ENCODE measurements around the gene NXNL2. TPM values are rescaled to one million over a fixed set of nuclear protein-coding genes. Genes with fewer than 3 reads are reported as not detected.

The NXNL2 gene
- total RNA-seq, 2 donors from 2014 or later, result 3.9 TPM; not detected in 1

GRCh38 chr9:88571419-88571818 lies 36.4 kb downstream of the NXNL2 start:
- intact Hi-C loops (cut with DNase I), result no loop called here
- WGBS, 2 donors, result 75 to 81% methylated on average over 3 to 5 of the region's 5 CpGs
- no peak overlapping the region for H3K27ac ChIP-seq
- no peak for TF ChIP-seq POLR2A (IDR thresholded peaks at IDR 0.05)
- TF ChIP-seq CTCF (IDR thresholded peaks at IDR 0.05), result no peak
- H3K4me3 ChIP-seq, result no peak overlapping the region
- H3K4me1 ChIP-seq, result no peaks in the 10 kb centered on the region
- DNase-seq (no peak), ATAC-seq (no peak)
- H3K27me3 ChIP-seq, result no peaks in the 10 kb centered on the region
- no peaks in the 10 kb centered on the region for H3K9me3 ChIP-seq
- H3K36me3 ChIP-seq (replicated peaks in 1 of 2; ENCODE audit: insufficient read depth in 1 of 2, low read depth in 2 of 2), result no peaks in the 10 kb centered on the region

GRCh38 chr9:88572684-88573083 lies 37.7 kb downstream of the NXNL2 start:
- no peak for ATAC-seq
- WGBS, 2 donors, result 72 to 80% methylated on average over 3 to 5 of the region's 7 CpGs

GRCh38 chr9:88574953-88575352 lies 40.0 kb downstream of the NXNL2 start:
- 32 to 45% methylated on average over 7 of the region's 7 CpGs for WGBS, 2 donors
- no peak for DNase-seq
- no peak overlapping the region for H3K27ac ChIP-seq
- no peaks in the 10 kb centered on the region for H3K9me3 ChIP-seq
- no peaks in the 10 kb centered on the region for H3K27me3 ChIP-seq
- intact Hi-C loops (cut with DNase I), result loop anchor here (5.0 kb wide), 1 partner anchor 468 kb away; no protein-coding TSS in a partner anchor
- no peak for TF ChIP-seq CTCF (IDR thresholded peaks at IDR 0.05)
- H3K4me1 ChIP-seq, result peaks cover 4% of the 10 kb centered on the region
- ATAC-seq, result no peak
- no peaks in the 10 kb centered on the region for H3K36me3 ChIP-seq (replicated peaks in 1 of 2; ENCODE audit: insufficient read depth in 1 of 2, low read depth in 2 of 2)
- no peak overlapping the region for H3K4me3 ChIP-seq

More at GRCh38 chr9:88572684-88573083, 37.7 kb downstream of the NXNL2 start:
- Histone ChIP-seq H3K4me1 (no peaks in the 10 kb centered on the region), H3K27ac (no peak overlapping the region), H3K4me3 (no peak overlapping the region), H3K36me3 (replicated peaks in 1 of 2; ENCODE audit: insufficient read depth in 1 of 2, low read depth in 2 of 2) (no peaks in the 10 kb centered on the region), H3K27me3 (no peaks in the 10 kb centered on the region), H3K9me3 (no peaks in the 10 kb centered on the region)
- intact Hi-C loops (cut with DNase I), result no loop called here
- no peak for DNase-seq
- no peak for TF ChIP-seq CTCF (IDR thresholded peaks at IDR 0.05)
- TF ChIP-seq POLR2A (IDR thresholded peaks at IDR 0.05), result no peak

- 81 to 85% methylated on average over 16 to 18 of the region's 19 CpGs for WGBS, 2 donors
- H3K27ac ChIP-seq, result no peak overlapping the region
- intact Hi-C loops (cut with DNase I), result loop anchor here (5.0 kb wide), 1 partner anchor 470 kb away; no protein-coding TSS in a partner anchor
- H3K9me3 ChIP-seq, result no peaks in the 10 kb centered on the region
- peaks cover 4% of the 10 kb centered on the region for H3K4me1 ChIP-seq
- no peak for TF ChIP-seq CTCF (IDR thresholded peaks at IDR 0.05)
- TF ChIP-seq POLR2A (IDR thresholded peaks at IDR 0.05), result no peak
- no peak for ATAC-seq
- H3K27me3 ChIP-seq, result no peaks in the 10 kb centered on the region
- no peaks in the 10 kb centered on the region for H3K36me3 ChIP-seq (replicated peaks in 1 of 2; ENCODE audit: insufficient read depth in 1 of 2, low read depth in 2 of 2)
- no peak overlapping the region for H3K4me3 ChIP-seq
- no peak for DNase-seq
Measured at GRCh38 chr9:88577256-88578120, 42.5 kb downstream of the NXNL2 start.

All from body of pancreas (tissue), 4 donors.